HUES6 (cell line): Measurements from ENCODE around the gene LIPI.
"Not testable (repeated sequence)": the region's sequence is repeated elsewhere in the genome, so short reads cannot be mapped to it uniquely, and the experiment has no call there.

Experiments
- H3K27ac ChIP-seq: 2 replicates; pipeline ENCODE4 v1.7.0; 2013; ENCODE audit warnings: low read depth, mild to moderate bottlenecking, low read length, inconsistent platforms
- H3K27me3 ChIP-seq: 2 replicates; pipeline ENCODE4 v1.6.1; 2013; ENCODE audit warnings: low read length; ENCODE audit not compliant: control insufficient read depth, insufficient read depth
- H3K36me3 ChIP-seq: 2 replicates; pipeline ENCODE4 v1.6.1; 2013; ENCODE audit warnings: low read length; ENCODE audit not compliant: control insufficient read depth, insufficient read depth
- H3K4me1 ChIP-seq: 2 replicates; pipeline ENCODE4 v1.6.1; 2013; ENCODE audit warnings: low read length; ENCODE audit not compliant: control insufficient read depth, insufficient read depth
- H3K4me3 ChIP-seq: 2 replicates; pipeline ENCODE4 v1.5.1; 2013; ENCODE audit warnings: low read depth, low read length
- H3K9ac ChIP-seq: one replicate; pipeline ENCODE4 v1.6.1; 2013; ENCODE audit warnings: mild to moderate bottlenecking, low read length
- H3K9me3 ChIP-seq: 2 replicates; pipeline ENCODE4 v1.6.1; 2013; ENCODE audit warnings: low read depth, low read length; ENCODE audit not compliant: control insufficient read depth, insufficient read depth

The LIPI gene

DNA sequence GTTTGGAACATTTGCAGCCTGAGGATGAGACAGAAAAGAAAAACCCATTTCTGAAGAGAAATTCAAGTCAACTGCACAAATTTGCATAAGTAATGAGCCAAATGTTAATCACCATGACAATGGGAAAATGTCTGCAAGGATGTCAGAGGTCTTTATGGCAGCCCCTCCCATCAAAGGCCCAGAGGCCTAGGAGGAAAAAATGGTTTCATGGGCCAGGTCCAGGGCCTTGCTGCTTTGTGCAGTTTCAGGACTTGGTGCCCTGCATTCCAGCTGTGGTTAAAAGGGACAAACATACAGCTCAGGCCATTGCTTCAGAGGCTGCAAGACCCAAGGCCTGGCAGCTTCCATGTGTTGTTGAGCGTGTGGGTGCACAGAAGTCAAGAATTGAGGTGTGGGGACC, 18.6 kb upstream of the LIPI start:
- Histone ChIP-seq H3K9ac (no peak overlapping the region), H3K27me3 (no peaks in the 10 kb centered on the region), H3K4me3 (no peak overlapping the region), H3K27ac (no peak overlapping the region), H3K36me3 (no peaks in the 10 kb centered on the region), H3K4me1 (no peaks in the 10 kb centered on the region), H3K9me3 (peaks cover 23% of the 10 kb centered on the region)

- H3K27ac ChIP-seq: no peak overlapping the region
- H3K9ac ChIP-seq: no peak overlapping the region
- no peaks in the 10 kb centered on the region for H3K36me3 ChIP-seq
- no peaks in the 10 kb centered on the region for H3K4me1 ChIP-seq
- no peak overlapping the region for H3K4me3 ChIP-seq
- H3K9me3 ChIP-seq: peaks cover under 1% of the 10 kb centered on the region; the same call in 1 of the 2 replicates
- no peaks in the 10 kb centered on the region for H3K27me3 ChIP-seq
Measured at GRCh38 chr21:14223365-14223764, 12.6 kb upstream of the LIPI start.

GRCh38 chr21:14215971-14216641, 5.4 kb upstream of the LIPI start, which contains the start of gene RBM11:
RBM11 (plus strand) TSS chr21:14216157; CDS start chr21:14216187, 30 bp downstream.
- 0 out of 2 replicates have a peak, but pooled peaks cover 6% of the 10 kb centered on the region for H3K4me1 ChIP-seq
- H3K9me3 ChIP-seq: no peaks in the 10 kb centered on the region
- H3K9ac ChIP-seq: peak within 1 kb of the TSS; percentile 69
- peaks cover 6% of the 10 kb centered on the region; the same call in 1 of the 2 replicates for H3K27me3 ChIP-seq
- H3K27ac ChIP-seq: no peak within 1 kb of the TSS
- H3K36me3 ChIP-seq: no peaks in the 10 kb centered on the region
- H3K4me3 ChIP-seq: peak within 1 kb of the TSS; percentile 97

DNA sequence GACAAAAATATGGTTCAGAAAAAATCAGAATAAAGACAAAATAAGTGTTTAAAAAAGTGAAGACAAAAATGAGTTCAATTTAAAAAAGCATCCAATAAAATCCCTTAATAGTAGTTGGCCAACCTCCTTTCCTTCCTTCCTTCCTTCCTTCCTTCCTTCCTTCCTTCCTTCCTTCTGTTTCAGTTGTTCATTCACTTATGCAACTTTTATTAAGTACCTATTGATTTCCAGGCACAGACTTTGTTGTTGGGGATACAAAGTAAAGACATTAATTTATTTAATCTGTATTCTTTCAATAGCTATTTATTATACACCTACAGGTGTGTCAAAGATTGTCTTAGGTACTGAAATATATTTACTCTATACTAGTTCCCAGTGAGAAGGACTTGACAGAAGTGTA, 2.4 kb upstream of the LIPI start:
- Histone ChIP-seq H3K36me3 (no peaks in the 10 kb centered on the region), H3K9me3 (no peaks in the 10 kb centered on the region), H3K4me1 (0 out of 2 replicates have a peak, but pooled peaks cover 6% of the 10 kb centered on the region), H3K4me3 (no peak overlapping the region), H3K27me3 (peaks cover 6% of the 10 kb centered on the region; the same call in 1 of the 2 replicates), H3K9ac (no peak overlapping the region), H3K27ac (no peak overlapping the region)

DNA sequence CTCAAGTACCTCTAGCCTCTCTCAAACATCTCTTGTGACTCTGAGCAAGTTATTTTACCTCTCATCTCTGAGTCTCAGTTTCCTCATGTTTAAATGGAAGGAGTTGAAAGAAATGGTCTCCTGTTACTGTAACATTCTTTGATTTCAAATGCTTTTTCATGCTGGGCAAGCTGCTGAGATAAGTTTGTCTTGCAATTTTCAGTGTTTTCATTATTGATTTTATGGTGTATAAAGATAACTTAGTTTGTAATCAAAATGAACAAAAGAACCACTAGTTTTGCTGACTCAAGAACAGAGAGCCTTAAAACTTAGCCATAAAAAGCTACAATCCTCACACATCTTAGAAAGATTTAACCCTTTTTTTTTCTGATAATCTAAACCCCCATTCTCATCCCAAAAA, 4.5 kb downstream of the LIPI start:
- Histone ChIP-seq H3K4me1 (no peaks in the 10 kb centered on the region), H3K27me3 (no peaks in the 10 kb centered on the region), H3K36me3 (no peaks in the 10 kb centered on the region), H3K4me3 (no peak overlapping the region), H3K9me3 (0 out of 2 replicates have a peak, but pooled peaks cover 4% of the 10 kb centered on the region), H3K27ac (no peak overlapping the region), H3K9ac (no peak overlapping the region)

- not testable (repeated sequence) for H3K27me3 ChIP-seq, H3K9ac ChIP-seq, H3K36me3 ChIP-seq, H3K4me3 ChIP-seq, H3K27ac ChIP-seq, H3K9me3 ChIP-seq, H3K4me1 ChIP-seq
Measured at GRCh38 chr21:14166463-14167223, 44.1 kb downstream of the LIPI start.

DNA sequence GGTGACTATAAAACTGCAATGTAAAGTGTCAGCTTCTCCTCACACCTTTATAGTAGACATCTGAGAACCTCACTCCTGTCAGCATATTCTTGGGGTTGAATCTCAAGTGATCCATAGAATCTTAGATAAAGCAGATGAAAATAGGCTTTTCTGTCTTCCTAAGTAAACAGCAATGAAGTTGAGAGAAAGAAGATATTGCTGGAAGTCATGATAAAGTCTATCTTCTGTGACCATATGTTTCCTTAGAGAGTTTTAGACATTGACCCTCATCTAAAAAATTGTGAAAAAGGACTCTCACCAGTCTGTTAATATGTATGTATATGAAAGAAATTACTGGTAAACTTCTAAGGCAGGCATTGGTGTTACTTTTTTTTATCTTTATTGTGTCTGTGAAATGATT, 66.8 kb downstream of the LIPI start:
- Histone ChIP-seq H3K27me3 (no peaks in the 10 kb centered on the region), H3K4me1 (no peaks in the 10 kb centered on the region), H3K4me3 (no peak overlapping the region), H3K9ac (no peak overlapping the region), H3K36me3 (no peaks in the 10 kb centered on the region), H3K27ac (no peak overlapping the region), H3K9me3 (peaks cover 3% of the 10 kb centered on the region; the same call in 1 of the 2 replicates)

GRCh38 chr21:14124266-14124665, 86.5 kb downstream of the LIPI start:
- Histone ChIP-seq H3K27ac (no peak overlapping the region), H3K27me3 (no peaks in the 10 kb centered on the region), H3K36me3 (no peaks in the 10 kb centered on the region), H3K4me1 (no peaks in the 10 kb centered on the region; the same call in 1 of the 2 replicates), H3K9me3 (peaks cover 17% of the 10 kb centered on the region), H3K4me3 (no peak overlapping the region), H3K9ac (no peak overlapping the region)

DNA sequence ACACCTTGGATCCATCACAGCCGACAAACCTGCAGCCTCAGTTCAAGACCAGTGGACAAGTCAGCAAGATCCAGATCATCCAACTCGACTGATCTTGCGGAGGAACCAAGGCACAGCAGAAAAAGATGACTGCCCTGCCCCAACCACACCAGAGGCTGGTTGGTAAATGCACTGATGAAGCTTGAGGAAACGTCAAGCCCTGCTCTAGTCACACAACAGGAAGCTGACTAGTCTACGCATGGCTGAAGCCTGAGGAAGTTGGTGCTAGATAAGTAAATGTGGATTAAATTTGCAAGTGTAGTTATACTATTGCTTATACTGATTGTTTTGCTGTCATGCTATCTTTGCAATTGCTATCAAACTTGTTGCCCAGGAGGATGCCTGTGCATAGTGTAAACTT, 89.0 kb downstream of the LIPI start:
- no peaks in the 10 kb centered on the region for H3K36me3 ChIP-seq
- peaks cover 14% of the 10 kb centered on the region for H3K9me3 ChIP-seq
- H3K4me1 ChIP-seq: no peaks in the 10 kb centered on the region; the same call in 1 of the 2 replicates
- H3K27me3 ChIP-seq: no peaks in the 10 kb centered on the region
- no peak overlapping the region for H3K9ac ChIP-seq
- H3K27ac ChIP-seq: no peak overlapping the region
- H3K4me3 ChIP-seq: no peak overlapping the region

GRCh38 chr21:14120091-14120734, 90.5 kb downstream of the LIPI start:
- H3K9ac ChIP-seq: no peak overlapping the region
- no peak overlapping the region for H3K4me3 ChIP-seq
- no peaks in the 10 kb centered on the region; the same call in 1 of the 2 replicates for H3K4me1 ChIP-seq
- H3K27me3 ChIP-seq: no peaks in the 10 kb centered on the region
- H3K36me3 ChIP-seq: no peaks in the 10 kb centered on the region
- peaks cover 11% of the 10 kb centered on the region for H3K9me3 ChIP-seq
- H3K27ac ChIP-seq: no peak overlapping the region

DNA sequence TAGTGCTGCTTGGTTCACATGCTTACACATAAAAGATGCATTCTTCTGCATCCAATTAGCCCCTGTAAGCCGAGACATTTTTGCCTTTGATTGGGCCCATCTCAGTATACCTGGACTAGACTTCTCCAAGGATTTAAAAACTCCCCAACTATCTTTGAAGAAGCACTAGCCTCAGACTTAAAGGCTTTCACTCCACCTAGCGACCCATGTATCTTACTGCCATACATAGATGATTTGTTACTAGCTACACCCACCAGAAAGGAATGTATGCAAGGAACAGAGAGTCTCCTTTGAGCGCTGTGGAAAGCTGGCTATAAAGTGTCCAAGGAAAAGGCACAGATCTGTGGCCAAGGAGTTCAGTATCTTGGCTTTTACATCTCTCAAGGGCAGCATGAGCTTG, 91.7 kb downstream of the LIPI start:
- Histone ChIP-seq H3K4me3 (no peak overlapping the region), H3K4me1 (no peaks in the 10 kb centered on the region; the same call in 1 of the 2 replicates), H3K9me3 (peaks cover 7% of the 10 kb centered on the region), H3K27ac (no peak overlapping the region), H3K36me3 (no peaks in the 10 kb centered on the region; the same call in 1 of the 2 replicates), H3K9ac (no peak overlapping the region), H3K27me3 (no peaks in the 10 kb centered on the region)
